ENCODE data around the gene RALGAPA2.

RALGAPA2 gene

GRCh38 chr20:20627471-20627870 lies 85.0 kb downstream of the RALGAPA2 start:
- no peak for DNase-seq

- peak; percentile 99 for DNase-seq
Measured at GRCh38 chr20:20624914-20625313, 87.5 kb downstream of the RALGAPA2 start.

- no peak for DNase-seq
Measured at GRCh38 chr20:20621195-20621594, 91.2 kb downstream of the RALGAPA2 start.

GRCh38 chr20:20614391-20614790 lies 98.1 kb downstream of the RALGAPA2 start:
- no peak for DNase-seq

- DNase-seq = no peak
Measured at GRCh38 chr20:20612251-20612650, 100.2 kb downstream of the RALGAPA2 start.

- DNase-seq = peak; percentile 40
Measured at GRCh38 chr20:20611167-20611566, 101.3 kb downstream of the RALGAPA2 start.

- DNase-seq = no peak
Measured at GRCh38 chr20:20609522-20609921, 102.9 kb downstream of the RALGAPA2 start.

- DNase-seq = no peak
Measured at GRCh38 chr20:20608641-20609040, 103.8 kb downstream of the RALGAPA2 start.

GRCh38 chr20:20608041-20608440 lies 104.4 kb downstream of the RALGAPA2 start:
- DNase-seq = peak; percentile 82

GRCh38 chr20:20606881-20607280 lies 105.6 kb downstream of the RALGAPA2 start:
- no peak for DNase-seq

- peak; percentile 54 for DNase-seq
Measured at GRCh38 chr20:20606050-20606449, 106.4 kb downstream of the RALGAPA2 start.

- no peak for DNase-seq
Measured at GRCh38 chr20:20604907-20605306, 107.5 kb downstream of the RALGAPA2 start.

GRCh38 chr20:20604357-20604756 lies 108.1 kb downstream of the RALGAPA2 start:
- no peak for DNase-seq

GRCh38 chr20:20603339-20603990 lies 109.0 kb downstream of the RALGAPA2 start:
- DNase-seq = peak; percentile 99

- no peak for DNase-seq
Measured at GRCh38 chr20:20597966-20598365, 114.5 kb downstream of the RALGAPA2 start.

- DNase-seq = peak; percentile 78
Measured at GRCh38 chr20:20594171-20594530, 118.3 kb downstream of the RALGAPA2 start.

GRCh38 chr20:20593447-20594170 lies 118.8 kb downstream of the RALGAPA2 start:
- peak; percentile 88 for DNase-seq

- DNase-seq = no peak
Measured at GRCh38 chr20:20585146-20585545, 127.3 kb downstream of the RALGAPA2 start.

GRCh38 chr20:20582734-20583133 lies 129.7 kb downstream of the RALGAPA2 start:
- DNase-seq = no peak

- DNase-seq = no peak
Measured at GRCh38 chr20:20580139-20580538, 132.3 kb downstream of the RALGAPA2 start.

GRCh38 chr20:20578838-20579237 lies 133.6 kb downstream of the RALGAPA2 start:
- no peak for DNase-seq

- no peak for DNase-seq
Measured at GRCh38 chr20:20573797-20574196, 138.6 kb downstream of the RALGAPA2 start.

- DNase-seq = no peak
Measured at GRCh38 chr20:20571068-20571780, 141.2 kb downstream of the RALGAPA2 start.

- DNase-seq = peak; percentile 84
Measured at GRCh38 chr20:20568604-20569205, 143.7 kb downstream of the RALGAPA2 start.
